SJCRH30 (cell line): ENCODE results near the gene ATOSB. TPM values are rescaled to one million over a fixed set of nuclear protein-coding genes. Genes with fewer than 3 reads are reported as not detected.
A peak's percentile ranks its signal among the peaks of the same experiment; 100 is the strongest.

Experiments
- DNase-seq, 2 experiments: peaks; one replicate each; pipeline ENCODE4 v3.0.0-alpha.2; 2015 to 2020
- H3K27ac ChIP-seq: fragments of 250-450 bp; sonication (Bioruptor Pico); 2 replicates; pipeline ENCODE4 v1.5.1; 2020; ENCODE audit warnings: mild to moderate bottlenecking, moderate library complexity
- H3K27me3 ChIP-seq: fragments of 250-450 bp; sonication (Bioruptor Pico); 2 replicates; pipeline ENCODE4 v1.5.1; 2020; ENCODE audit warnings: mild to moderate bottlenecking, moderate library complexity
- H3K36me3 ChIP-seq: fragments of 250-450 bp; sonication (Bioruptor Pico); 2 replicates; pipeline ENCODE4 v1.5.1; 2020; ENCODE audit warnings: mild to moderate bottlenecking, moderate library complexity
- H3K4me1 ChIP-seq: fragments of 250-450 bp; sonication (Bioruptor Pico); 2 replicates; pipeline ENCODE4 v1.5.1; 2020; ENCODE audit warnings: mild to moderate bottlenecking, moderate library complexity
- H3K4me3 ChIP-seq: fragments of 250-450 bp; sonication (Bioruptor Pico); 2 replicates; pipeline ENCODE4 v1.5.1; 2020; ENCODE audit warnings: mild to moderate bottlenecking, moderate library complexity
- H3K9me3 ChIP-seq: fragments of 250-450 bp; sonication (Bioruptor Pico); replicated peaks from 2 replicates; pipeline ENCODE4 v1.5.1; 2020; ENCODE audit warnings: mild to moderate bottlenecking, moderate library complexity
- total RNA-seq: library from RNA; depleted of rRNA; stranded (reverse); fragments of >200 nt; shearing (Covaris generic); gene quantifications from 2 replicates; pipeline ENCODE4 v1.2.3, GENCODE V29; 2014

ATOSB gene
- total RNA-seq, 1 experiment from 2014 or later, result 4.5 TPM

GRCh38 chr9:35079041-35079425 is 36.6 kb downstream of the ATOSB start:
- no peaks in the 10 kb centered on the region for H3K9me3 ChIP-seq
- peak overlapping the region; percentile 90 for H3K27ac ChIP-seq
- H3K27me3 ChIP-seq, result no peaks in the 10 kb centered on the region
- no peaks in the 10 kb centered on the region for H3K4me1 ChIP-seq
- peak; percentile 10 to 37 for DNase-seq
- H3K4me3 ChIP-seq, result peak overlapping the region; percentile 70
- H3K36me3 ChIP-seq, result peaks cover 16% of the 10 kb centered on the region; the same call in 1 of the 2 replicates

GRCh38 chr9:35078066-35078465 is 37.6 kb downstream of the ATOSB start:
- peak overlapping the region; percentile 70 for H3K4me3 ChIP-seq
- H3K9me3 ChIP-seq, result no peaks in the 10 kb centered on the region
- peaks cover 25% of the 10 kb centered on the region; the same call in 1 of the 2 replicates for H3K36me3 ChIP-seq
- DNase-seq, result no peak
- H3K4me1 ChIP-seq, result no peaks in the 10 kb centered on the region
- no peaks in the 10 kb centered on the region for H3K27me3 ChIP-seq
- H3K27ac ChIP-seq, result no peak overlapping the region

- Histone ChIP-seq H3K27me3 (no peaks in the 10 kb centered on the region), H3K27ac (no peak overlapping the region), H3K9me3 (no peaks in the 10 kb centered on the region), H3K36me3 (peaks cover 25% of the 10 kb centered on the region; the same call in 1 of the 2 replicates), H3K4me3 (no peak overlapping the region), H3K4me1 (no peaks in the 10 kb centered on the region)
- no peak for DNase-seq
Measured at GRCh38 chr9:35076848-35077247, 38.8 kb downstream of the ATOSB start.

GRCh38 chr9:35075358-35075757 is 40.3 kb downstream of the ATOSB start:
- no peak for DNase-seq
- Histone ChIP-seq H3K4me3 (no peak overlapping the region), H3K4me1 (no peaks in the 10 kb centered on the region), H3K36me3 (peaks cover 30% of the 10 kb centered on the region; the same call in 1 of the 2 replicates), H3K27ac (no peak overlapping the region), H3K27me3 (no peaks in the 10 kb centered on the region), H3K9me3 (no peaks in the 10 kb centered on the region)

GRCh38 chr9:35074791-35075190 is 40.9 kb downstream of the ATOSB start:
- Histone ChIP-seq H3K4me3 (no peak overlapping the region), H3K36me3 (peaks cover 34% of the 10 kb centered on the region; the same call in 1 of the 2 replicates), H3K9me3 (no peaks in the 10 kb centered on the region), H3K27ac (no peak overlapping the region), H3K27me3 (no peaks in the 10 kb centered on the region), H3K4me1 (no peaks in the 10 kb centered on the region; the same call in 1 of the 2 replicates)
- no peak for DNase-seq

- H3K36me3 ChIP-seq, result peaks cover 37% of the 10 kb centered on the region; the same call in 1 of the 2 replicates
- H3K9me3 ChIP-seq, result no peaks in the 10 kb centered on the region
- no peak overlapping the region for H3K27ac ChIP-seq
- H3K4me1 ChIP-seq, result no peaks in the 10 kb centered on the region; the same call in 1 of the 2 replicates
- H3K4me3 ChIP-seq, result no peak overlapping the region
- H3K27me3 ChIP-seq, result no peaks in the 10 kb centered on the region
- DNase-seq, result no peak
Measured at GRCh38 chr9:35074141-35074540, 41.5 kb downstream of the ATOSB start.

- Histone ChIP-seq H3K9me3 (no peaks in the 10 kb centered on the region), H3K4me1 (no peaks in the 10 kb centered on the region; the same call in 1 of the 2 replicates), H3K4me3 (no peak overlapping the region), H3K27me3 (no peaks in the 10 kb centered on the region), H3K36me3 (peaks cover 40% of the 10 kb centered on the region), H3K27ac (peak overlapping the region; percentile 16; the same call in 1 of the 2 replicates)
- DNase-seq, result no peak
Measured at GRCh38 chr9:35073279-35073612, 42.4 kb downstream of the ATOSB start.

- no peaks in the 10 kb centered on the region; the same call in 1 of the 2 replicates for H3K4me1 ChIP-seq
- peak within 1 kb of the TSS; percentile 88 for H3K27ac ChIP-seq
- H3K36me3 ChIP-seq, result peaks cover 46% of the 10 kb centered on the region
- H3K4me3 ChIP-seq, result peak within 1 kb of the TSS; percentile 80
- H3K9me3 ChIP-seq, result no peaks in the 10 kb centered on the region
- DNase-seq, result peak; percentile 97 to 99
- no peaks in the 10 kb centered on the region for H3K27me3 ChIP-seq
Measured at GRCh38 chr9:35072461-35073278, 43.0 kb downstream of the ATOSB start, which contains the start of gene VCP. VCP (minus strand) TSS chr9:35072625; CDS start chr9:35072353, 272 bp downstream.

GRCh38 chr9:35071814-35072460 is 43.7 kb downstream of the ATOSB start:
- no peaks in the 10 kb centered on the region; the same call in 1 of the 2 replicates for H3K4me1 ChIP-seq
- peak; percentile 76 to 78 for DNase-seq
- H3K9me3 ChIP-seq, result no peaks in the 10 kb centered on the region
- H3K36me3 ChIP-seq, result peaks cover 51% of the 10 kb centered on the region
- peak overlapping the region; percentile 88 for H3K27ac ChIP-seq
- no peaks in the 10 kb centered on the region for H3K27me3 ChIP-seq
- peak overlapping the region; percentile 80 for H3K4me3 ChIP-seq

- H3K27me3 ChIP-seq, result no peaks in the 10 kb centered on the region
- DNase-seq, result no peak
- H3K27ac ChIP-seq, result peak overlapping the region; percentile 88
- peaks cover 49% of the 10 kb centered on the region for H3K36me3 ChIP-seq
- H3K4me1 ChIP-seq, result no peaks in the 10 kb centered on the region; the same call in 1 of the 2 replicates
- no peaks in the 10 kb centered on the region for H3K9me3 ChIP-seq
- H3K4me3 ChIP-seq, result peak overlapping the region; percentile 80
Measured at GRCh38 chr9:35070823-35071813, 44.5 kb downstream of the ATOSB start.

- Histone ChIP-seq H3K4me3 (no peak overlapping the region), H3K27me3 (no peaks in the 10 kb centered on the region), H3K9me3 (no peaks in the 10 kb centered on the region), H3K27ac (no peak overlapping the region), H3K4me1 (no peaks in the 10 kb centered on the region; the same call in 1 of the 2 replicates), H3K36me3 (peaks cover 61% of the 10 kb centered on the region)
- no peak for DNase-seq
Measured at GRCh38 chr9:35069020-35069419, 46.6 kb downstream of the ATOSB start.

GRCh38 chr9:35067056-35067455 is 48.6 kb downstream of the ATOSB start:
- no peak for DNase-seq
- no peaks in the 10 kb centered on the region for H3K9me3 ChIP-seq
- H3K27ac ChIP-seq, result no peak overlapping the region
- H3K36me3 ChIP-seq, result peaks cover 72% of the 10 kb centered on the region
- H3K4me3 ChIP-seq, result no peak overlapping the region
- no peaks in the 10 kb centered on the region for H3K27me3 ChIP-seq
- no peaks in the 10 kb centered on the region; the same call in 1 of the 2 replicates for H3K4me1 ChIP-seq

GRCh38 chr9:35060548-35061207 is 55.0 kb downstream of the ATOSB start:
- H3K4me1 ChIP-seq, result no peaks in the 10 kb centered on the region
- H3K27me3 ChIP-seq, result no peaks in the 10 kb centered on the region
- no peak overlapping the region for H3K27ac ChIP-seq
- no peak overlapping the region for H3K4me3 ChIP-seq
- DNase-seq, result no peak
- no peaks in the 10 kb centered on the region for H3K9me3 ChIP-seq
- peaks cover 99% of the 10 kb centered on the region for H3K36me3 ChIP-seq

- no peak for DNase-seq
- H3K36me3 ChIP-seq, result peaks cover 97% of the 10 kb centered on the region
Measured at GRCh38 chr9:35059438-35059837, 56.2 kb downstream of the ATOSB start.

More at GRCh38 chr9:35059438-35059837, 56.2 kb downstream of the ATOSB start:
- H3K27ac ChIP-seq, result no peak overlapping the region
- H3K4me3 ChIP-seq, result no peak overlapping the region
- no peaks in the 10 kb centered on the region; the same call in 1 of the 2 replicates for H3K4me1 ChIP-seq
- no peaks in the 10 kb centered on the region for H3K9me3 ChIP-seq
- H3K27me3 ChIP-seq, result no peaks in the 10 kb centered on the region
